ENCODE measurements around the gene GRM8.

GRM8 gene

GRCh38 chr7:127040042-127040441 lies 212.7 kb downstream of the GRM8 start:
- Histone ChIP-seq H3F3A (ENCODE audit: low read depth) (no peaks in the 10 kb centered on the region), H3K4me1 (ENCODE audit: insufficient read depth, low read length, poor library complexity, severe bottlenecking) (no peaks in the 10 kb centered on the region), H3K79me2 (ENCODE audit: insufficient read depth, low read length) (no peaks in the 10 kb centered on the region), H3K4me3 (ENCODE audit: low read length, poor library complexity, severe bottlenecking) (no peak overlapping the region), H3K27me3 (ENCODE audit: insufficient read depth, low read length, poor library complexity, severe bottlenecking) (no peaks in the 10 kb centered on the region), H2AFZ (ENCODE audit: low read length) (no peak overlapping the region), H4K20me1 (ENCODE audit: insufficient read depth, low read length, poor library complexity, severe bottlenecking) (no peaks in the 10 kb centered on the region), H3K9ac (ENCODE audit: low read depth, low read length, poor library complexity, severe bottlenecking) (no peak overlapping the region), H3K9me2 (replicated peaks; ENCODE audit: low read depth, low read length) (no peaks in the 10 kb centered on the region), H3K36me3 (ENCODE audit: insufficient read depth, low read length) (no peaks in the 10 kb centered on the region), H3K9me3 (ENCODE audit: insufficient read depth, low read depth, low read length) (peaks cover 6% of the 10 kb centered on the region; the same call in 1 of the 2 replicates), H3K4me2 (ENCODE audit: low read depth, low read length, poor library complexity, severe bottlenecking) (no peak overlapping the region)
- TF ChIP-seq CTCF (conservative IDR thresholded peaks at IDR 0.05; ENCODE audit: low read length) (no peak), EZH2phosphoT487 (IDR thresholded peaks at IDR 0.05; ENCODE audit: borderline replicate concordance) (no peak)

- H3K79me2 ChIP-seq (ENCODE audit: insufficient read depth, low read length) = no peaks in the 10 kb centered on the region
- H2AFZ ChIP-seq (ENCODE audit: low read length) = no peak overlapping the region
- no peaks in the 10 kb centered on the region for H3F3A ChIP-seq (ENCODE audit: low read depth)
- H3K4me2 ChIP-seq (ENCODE audit: low read depth, low read length, poor library complexity, severe bottlenecking) = no peak overlapping the region
- H3K9ac ChIP-seq (ENCODE audit: low read depth, low read length, poor library complexity, severe bottlenecking) = no peak overlapping the region
- H3K9me3 ChIP-seq (ENCODE audit: insufficient read depth, low read depth, low read length) = peaks cover 6% of the 10 kb centered on the region; the same call in 1 of the 2 replicates
- no peaks in the 10 kb centered on the region for H4K20me1 ChIP-seq (ENCODE audit: insufficient read depth, low read length, poor library complexity, severe bottlenecking)
- H3K4me1 ChIP-seq (ENCODE audit: insufficient read depth, low read length, poor library complexity, severe bottlenecking) = no peaks in the 10 kb centered on the region
- no peaks in the 10 kb centered on the region for H3K27me3 ChIP-seq (ENCODE audit: insufficient read depth, low read length, poor library complexity, severe bottlenecking)
- H3K9me2 ChIP-seq (replicated peaks; ENCODE audit: low read depth, low read length) = no peaks in the 10 kb centered on the region
- no peak for TF ChIP-seq EZH2phosphoT487 (IDR thresholded peaks at IDR 0.05; ENCODE audit: borderline replicate concordance)
- no peak for TF ChIP-seq CTCF (conservative IDR thresholded peaks at IDR 0.05; ENCODE audit: low read length)
- no peaks in the 10 kb centered on the region for H3K36me3 ChIP-seq (ENCODE audit: insufficient read depth, low read length)
- H3K4me3 ChIP-seq (ENCODE audit: low read length, poor library complexity, severe bottlenecking) = no peak overlapping the region
Observed at GRCh38 chr7:127039541-127039940, 213.2 kb downstream of the GRM8 start.

GRCh38 chr7:127035203-127035849 lies 217.4 kb downstream of the GRM8 start:
- Histone ChIP-seq H3K9me2 (replicated peaks; ENCODE audit: low read depth, low read length) (no peaks in the 10 kb centered on the region), H3K9ac (ENCODE audit: low read depth, low read length, poor library complexity, severe bottlenecking) (no peak overlapping the region), H3F3A (ENCODE audit: low read depth) (no peaks in the 10 kb centered on the region), H3K9me3 (ENCODE audit: insufficient read depth, low read depth, low read length) (no peaks in the 10 kb centered on the region; the same call in 1 of the 2 replicates), H3K4me2 (ENCODE audit: low read depth, low read length, poor library complexity, severe bottlenecking) (no peak overlapping the region), H3K4me3 (ENCODE audit: low read length, poor library complexity, severe bottlenecking) (no peak overlapping the region), H3K36me3 (ENCODE audit: insufficient read depth, low read length) (no peaks in the 10 kb centered on the region), H4K20me1 (ENCODE audit: insufficient read depth, low read length, poor library complexity, severe bottlenecking) (no peaks in the 10 kb centered on the region), H3K4me1 (ENCODE audit: insufficient read depth, low read length, poor library complexity, severe bottlenecking) (no peaks in the 10 kb centered on the region), H3K27me3 (ENCODE audit: insufficient read depth, low read length, poor library complexity, severe bottlenecking) (no peaks in the 10 kb centered on the region), H3K79me2 (ENCODE audit: insufficient read depth, low read length) (no peaks in the 10 kb centered on the region), H2AFZ (ENCODE audit: low read length) (no peak overlapping the region)
- no peak for TF ChIP-seq EZH2phosphoT487 (IDR thresholded peaks at IDR 0.05; ENCODE audit: borderline replicate concordance)
- no peak for TF ChIP-seq CTCF (conservative IDR thresholded peaks at IDR 0.05; ENCODE audit: low read length)
